IMR-90 (cell line): ENCODE measurements around the gene ADPRM.

ENCODE experiments used
- CHD1 ChIP-seq: IDR thresholded peaks from 2 replicates; pipeline ENCODE4 v1.6.1; 2012; ENCODE audit warnings: low read depth, low read length, improper control_type of control experiment
- MAZ ChIP-seq: IDR thresholded peaks from 2 replicates; pipeline ENCODE4 v1.6.1; 2012; ENCODE audit warnings: low read depth, mild to moderate bottlenecking, low read length, improper control_type of control experiment, moderate library complexity, borderline replicate concordance
- MXI1 ChIP-seq: IDR thresholded peaks from 2 replicates; pipeline ENCODE4 v1.6.1; 2012; ENCODE audit warnings: low read depth, mild to moderate bottlenecking, low read length, moderate library complexity, borderline replicate concordance
- POLR2A ChIP-seq: IDR thresholded peaks from 2 replicates; pipeline ENCODE4 v1.6.1; 2012; ENCODE audit warnings: mild to moderate bottlenecking, low read depth, low read length
- RFX5 ChIP-seq: IDR thresholded peaks from 2 replicates; pipeline ENCODE4 v1.8.0; 2012; ENCODE audit warnings: low read depth, mild to moderate bottlenecking, low read length, moderate library complexity
- TF ChIP-seq, protein P1 (sequence below): conservative IDR thresholded peaks from 2 replicates; pipeline ENCODE4 v1.5.1; 2012; ENCODE audit warnings: mild to moderate bottlenecking, low read depth, low read length, improper control_type of control experiment

DNA sequence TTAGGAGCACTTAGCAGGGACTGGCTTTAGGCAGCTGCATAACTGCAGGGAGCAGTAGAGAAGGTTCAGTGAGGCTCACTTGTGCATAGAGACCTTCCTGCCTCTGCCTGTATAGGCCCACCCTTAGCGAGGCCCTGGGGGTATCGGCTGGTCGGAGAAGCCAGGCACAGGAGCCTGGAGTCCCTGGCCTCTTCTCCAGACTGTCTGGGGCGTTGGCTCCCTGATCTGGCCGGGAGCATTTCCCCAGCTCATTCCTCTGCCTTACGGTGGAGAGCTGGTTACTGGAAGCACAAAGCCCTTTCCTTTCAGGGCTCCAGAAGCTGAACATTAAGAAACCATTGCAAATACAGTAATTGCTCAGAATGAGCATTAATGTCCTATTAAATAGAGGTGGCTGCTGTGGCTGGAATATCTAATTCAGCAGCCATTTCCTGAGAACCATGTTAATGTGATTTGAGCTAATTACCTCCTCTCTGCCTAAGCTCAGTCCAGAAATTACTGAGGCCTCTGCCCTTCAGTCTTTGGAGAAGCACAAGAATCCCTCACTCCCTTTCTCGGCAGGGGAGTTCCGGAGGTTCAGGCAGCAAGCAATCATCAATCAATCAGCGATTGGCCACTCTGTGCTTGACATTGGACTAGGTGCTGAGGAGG is 51.3 kb downstream of the ADPRM start:
- TF ChIP-seq, protein P1, sequence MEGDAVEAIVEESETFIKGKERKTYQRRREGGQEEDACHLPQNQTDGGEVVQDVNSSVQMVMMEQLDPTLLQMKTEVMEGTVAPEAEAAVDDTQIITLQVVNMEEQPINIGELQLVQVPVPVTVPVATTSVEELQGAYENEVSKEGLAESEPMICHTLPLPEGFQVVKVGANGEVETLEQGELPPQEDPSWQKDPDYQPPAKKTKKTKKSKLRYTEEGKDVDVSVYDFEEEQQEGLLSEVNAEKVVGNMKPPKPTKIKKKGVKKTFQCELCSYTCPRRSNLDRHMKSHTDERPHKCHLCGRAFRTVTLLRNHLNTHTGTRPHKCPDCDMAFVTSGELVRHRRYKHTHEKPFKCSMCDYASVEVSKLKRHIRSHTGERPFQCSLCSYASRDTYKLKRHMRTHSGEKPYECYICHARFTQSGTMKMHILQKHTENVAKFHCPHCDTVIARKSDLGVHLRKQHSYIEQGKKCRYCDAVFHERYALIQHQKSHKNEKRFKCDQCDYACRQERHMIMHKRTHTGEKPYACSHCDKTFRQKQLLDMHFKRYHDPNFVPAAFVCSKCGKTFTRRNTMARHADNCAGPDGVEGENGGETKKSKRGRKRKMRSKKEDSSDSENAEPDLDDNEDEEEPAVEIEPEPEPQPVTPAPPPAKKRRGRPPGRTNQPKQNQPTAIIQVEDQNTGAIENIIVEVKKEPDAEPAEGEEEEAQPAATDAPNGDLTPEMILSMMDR = no peak
- TF ChIP-seq MAZ = no peak
- TF ChIP-seq POLR2A = no peak
- no peak for TF ChIP-seq MXI1
- no peak for TF ChIP-seq CHD1
- TF ChIP-seq RFX5 = no peak
